Middle frontal gyrus (tissue), 1 donor: Measurements from ENCODE around the gene JAML.
A peak's percentile ranks its signal among the peaks of the same experiment; 100 is the strongest.

Experiments
- DNase-seq: peaks from one replicate; pipeline ENCODE4 v3.0.0-alpha.2; 2015; ENCODE audit warnings: low spot score; ENCODE audit errors: extremely low spot score

JAML gene

DNA sequence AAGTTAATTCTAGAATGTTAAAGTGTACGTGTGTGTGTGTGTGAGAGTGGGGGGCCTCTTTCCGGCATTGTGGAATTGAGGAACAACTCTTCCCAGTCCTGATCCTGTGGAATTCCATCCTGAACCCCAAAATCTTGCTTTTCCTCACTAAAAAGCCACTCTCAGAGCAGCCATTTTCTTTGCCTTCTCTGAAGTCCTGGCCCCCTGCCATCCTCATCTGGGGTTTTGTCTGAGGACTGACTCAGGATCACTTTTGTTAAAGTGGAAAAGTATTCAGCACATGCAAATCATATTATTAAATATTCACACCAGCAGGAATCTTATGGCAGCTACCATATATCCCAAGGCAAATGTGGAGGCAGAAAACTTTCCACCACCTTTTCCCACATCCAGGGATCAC is 76.0 kb downstream of the JAML start:
- DNase-seq = no peak

DNA sequence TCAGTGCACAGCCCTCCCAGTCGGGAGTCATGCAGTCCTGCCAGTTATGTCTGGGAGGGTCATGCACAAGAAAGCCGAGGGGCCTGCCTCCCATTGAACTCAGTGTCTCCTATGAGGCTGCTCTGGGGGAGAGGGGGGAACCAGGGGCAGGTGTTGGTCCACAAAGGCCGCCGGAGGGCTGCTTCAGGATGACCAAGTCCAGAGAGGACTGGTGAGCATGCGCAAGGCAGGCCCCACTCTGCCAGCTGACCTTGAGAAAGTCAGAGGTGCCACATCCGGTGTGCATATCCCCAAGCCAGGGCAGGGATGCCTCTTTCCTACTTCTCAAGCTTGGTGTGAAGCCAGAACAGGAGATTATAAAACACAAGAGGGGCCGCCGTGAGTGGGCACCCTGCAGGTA is 76.6 kb downstream of the JAML start:
- DNase-seq = no peak

DNA sequence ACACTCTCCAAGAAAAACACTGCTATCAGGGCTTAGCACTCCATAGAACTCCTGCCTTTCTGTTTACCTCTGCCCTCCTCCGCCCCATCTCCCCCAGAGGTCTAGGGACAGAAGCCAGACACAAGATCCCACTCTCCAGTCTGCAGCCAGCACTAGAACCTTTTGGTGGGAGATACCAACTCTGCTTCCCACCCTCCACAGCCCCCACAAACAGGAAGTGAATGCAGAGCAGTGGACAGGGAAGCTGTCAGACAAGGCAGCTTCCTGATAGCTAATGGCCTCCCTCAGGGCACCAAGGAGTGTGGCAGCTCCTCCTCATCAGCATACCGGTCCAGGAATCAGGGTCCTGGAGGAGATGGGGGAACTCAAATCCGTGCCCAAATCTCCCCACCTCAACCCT is 77.3 kb downstream of the JAML start:
- no peak for DNase-seq

DNA sequence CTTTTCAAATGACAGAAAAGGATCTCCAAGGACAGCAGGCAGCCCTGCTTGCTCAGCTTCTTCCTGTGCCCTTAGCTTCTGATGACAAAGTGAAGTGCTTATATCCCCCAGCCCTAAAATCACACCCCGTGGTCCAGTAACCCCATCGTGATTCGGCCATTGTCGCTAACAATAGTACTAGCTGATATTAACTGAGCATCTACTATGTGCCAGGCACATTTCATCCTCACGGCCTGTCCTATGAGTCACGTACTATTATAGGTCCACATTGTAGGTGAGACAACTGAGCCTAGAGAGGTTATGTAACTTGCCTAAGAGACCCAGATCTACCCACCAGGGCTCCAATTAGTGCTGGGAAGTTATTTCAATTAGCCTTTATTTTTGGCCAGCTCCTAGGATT is 78.3 kb downstream of the JAML start:
- no peak for DNase-seq

DNA sequence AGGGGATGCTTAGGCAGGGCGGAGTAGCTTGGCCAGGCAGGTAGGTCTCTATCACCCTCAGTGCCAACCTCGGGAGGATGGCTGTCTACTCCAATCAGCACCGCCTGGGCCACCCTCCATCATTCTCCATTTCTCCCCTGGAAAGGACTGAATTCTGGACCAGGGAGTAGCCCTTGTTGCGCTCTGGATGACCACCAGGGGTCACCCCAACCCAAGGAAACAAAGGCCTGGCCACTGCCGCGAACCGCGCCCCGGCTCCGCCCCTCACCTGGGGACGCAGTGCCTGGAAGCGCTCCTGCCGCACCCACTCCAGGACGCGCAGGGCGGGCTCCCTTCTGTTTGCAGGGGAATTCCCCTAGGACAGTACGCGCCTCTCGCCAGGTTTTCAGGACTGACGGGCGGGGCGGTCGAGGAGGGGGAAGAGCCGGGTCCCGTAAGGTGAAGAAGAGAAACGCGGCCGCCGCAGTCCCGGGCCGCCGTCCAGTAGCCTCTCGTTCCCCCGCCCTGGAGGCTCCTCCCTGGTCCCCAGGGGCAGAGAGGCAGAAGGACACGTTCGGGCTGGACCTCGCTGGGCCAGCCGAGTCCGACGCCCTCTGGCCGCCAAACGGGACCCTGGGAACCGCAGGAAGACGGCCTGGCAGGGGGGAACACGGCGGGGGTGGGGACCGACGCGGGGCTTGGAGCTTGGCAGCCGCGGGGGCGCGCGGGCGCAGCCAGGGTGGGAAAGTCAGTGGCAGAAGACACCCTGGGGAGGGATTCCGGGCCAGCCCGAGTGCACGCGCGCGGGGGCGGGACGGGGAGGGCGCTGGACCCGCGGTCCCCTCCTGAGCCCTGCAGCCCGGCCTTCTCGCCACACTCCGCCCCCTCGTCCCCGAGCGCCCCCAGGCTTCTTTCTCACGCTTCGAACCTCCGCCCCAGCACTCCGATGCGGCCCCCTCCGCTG is 79.3 kb downstream of the JAML start:
- peak; percentile 74 for DNase-seq

DNA sequence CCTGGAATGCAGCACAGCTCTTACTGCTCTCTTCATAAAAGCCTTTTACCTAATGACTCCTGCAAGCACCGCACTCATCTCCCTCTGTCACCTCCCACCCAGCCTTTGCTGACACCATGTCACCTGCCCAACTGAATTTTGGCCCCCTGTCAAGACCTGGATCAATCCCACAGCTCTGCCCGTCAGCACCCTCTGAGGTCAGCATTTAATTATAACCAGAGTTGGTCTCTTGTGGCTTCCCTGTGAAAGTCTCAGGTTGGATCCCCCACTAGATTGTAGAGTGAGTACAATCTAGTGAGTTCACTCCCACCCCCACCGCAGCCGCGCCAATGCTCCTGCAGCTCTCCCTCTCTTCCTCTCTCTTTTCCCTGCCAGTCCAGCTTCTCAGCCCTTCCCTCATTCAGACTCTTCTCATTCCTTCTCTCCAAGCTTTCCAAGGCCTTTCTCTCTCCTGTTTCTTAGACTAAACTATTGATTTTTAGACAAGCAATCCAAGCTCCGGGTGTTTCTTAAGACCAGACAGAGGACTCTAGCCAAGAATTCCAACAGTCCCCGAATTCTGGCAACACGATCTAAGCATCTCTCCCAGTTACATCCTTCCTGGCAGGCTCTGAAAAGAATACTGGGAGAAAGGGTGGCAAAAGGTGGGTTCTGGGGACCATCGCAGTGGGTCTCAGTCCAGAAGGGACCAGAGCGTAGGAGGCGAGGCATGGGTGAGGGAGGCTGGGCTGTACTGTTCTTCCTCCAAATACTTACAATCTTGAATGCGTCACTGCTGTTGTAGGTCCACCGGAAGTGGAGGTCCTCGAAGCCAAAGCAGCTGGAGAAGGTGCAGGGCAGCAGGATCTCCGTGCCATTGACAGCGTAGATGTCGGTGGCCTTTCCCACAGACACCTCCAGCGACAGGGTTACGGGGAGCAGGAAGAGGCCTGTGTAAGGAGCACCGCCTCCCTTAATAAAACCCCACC is 80.2 kb downstream of the JAML start:
- DNase-seq = no peak
